ENCODE measurements around the gene FAM180A. TPM values are rescaled to one million over a fixed set of nuclear protein-coding genes. Genes with fewer than 3 reads are reported as not detected.

Gene FAM180A
- total RNA-seq, 1 donor from 2014 or later = 0.24 TPM

DNA sequence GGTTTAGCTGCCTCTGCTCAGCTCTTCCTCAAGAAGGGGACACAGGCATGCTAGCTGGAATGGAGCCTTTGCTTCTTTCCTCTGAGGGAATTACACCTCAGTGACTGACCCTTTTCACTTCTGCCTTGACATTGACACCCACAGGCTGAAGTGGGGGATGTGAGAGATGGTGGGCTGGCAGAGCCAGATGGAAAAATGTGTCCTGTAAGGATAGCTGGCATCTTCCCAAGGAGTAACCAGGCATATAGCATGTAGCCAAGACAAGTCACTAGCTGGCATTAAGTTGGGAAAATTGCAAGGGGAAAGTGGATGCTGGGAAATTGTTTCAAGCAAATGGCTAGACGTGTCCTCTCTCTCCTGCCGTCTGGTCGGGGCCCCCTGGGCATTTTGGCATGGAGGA, 66.4 kb downstream of the FAM180A start:
- Mint-ChIP-seq H3K27ac (ENCODE audit: unreplicated experiment) (no peak overlapping the region), H3K4me3 (ENCODE audit: unreplicated experiment) (no peak overlapping the region), H3K4me1 (ENCODE audit: unreplicated experiment) (peaks cover 16% of the 10 kb centered on the region), H3K36me3 (ENCODE audit: unreplicated experiment) (peaks cover 14% of the 10 kb centered on the region), H3K9me3 (ENCODE audit: unreplicated experiment) (no peaks in the 10 kb centered on the region), H3K27me3 (ENCODE audit: unreplicated experiment) (no peaks in the 10 kb centered on the region)
- TF ChIP-seq, protein P1, sequence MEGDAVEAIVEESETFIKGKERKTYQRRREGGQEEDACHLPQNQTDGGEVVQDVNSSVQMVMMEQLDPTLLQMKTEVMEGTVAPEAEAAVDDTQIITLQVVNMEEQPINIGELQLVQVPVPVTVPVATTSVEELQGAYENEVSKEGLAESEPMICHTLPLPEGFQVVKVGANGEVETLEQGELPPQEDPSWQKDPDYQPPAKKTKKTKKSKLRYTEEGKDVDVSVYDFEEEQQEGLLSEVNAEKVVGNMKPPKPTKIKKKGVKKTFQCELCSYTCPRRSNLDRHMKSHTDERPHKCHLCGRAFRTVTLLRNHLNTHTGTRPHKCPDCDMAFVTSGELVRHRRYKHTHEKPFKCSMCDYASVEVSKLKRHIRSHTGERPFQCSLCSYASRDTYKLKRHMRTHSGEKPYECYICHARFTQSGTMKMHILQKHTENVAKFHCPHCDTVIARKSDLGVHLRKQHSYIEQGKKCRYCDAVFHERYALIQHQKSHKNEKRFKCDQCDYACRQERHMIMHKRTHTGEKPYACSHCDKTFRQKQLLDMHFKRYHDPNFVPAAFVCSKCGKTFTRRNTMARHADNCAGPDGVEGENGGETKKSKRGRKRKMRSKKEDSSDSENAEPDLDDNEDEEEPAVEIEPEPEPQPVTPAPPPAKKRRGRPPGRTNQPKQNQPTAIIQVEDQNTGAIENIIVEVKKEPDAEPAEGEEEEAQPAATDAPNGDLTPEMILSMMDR (IDR thresholded peaks at IDR 0.05) = no peak
- DNase-seq (ENCODE audit: extremely low spot score, unreplicated experiment) = no peak

DNA sequence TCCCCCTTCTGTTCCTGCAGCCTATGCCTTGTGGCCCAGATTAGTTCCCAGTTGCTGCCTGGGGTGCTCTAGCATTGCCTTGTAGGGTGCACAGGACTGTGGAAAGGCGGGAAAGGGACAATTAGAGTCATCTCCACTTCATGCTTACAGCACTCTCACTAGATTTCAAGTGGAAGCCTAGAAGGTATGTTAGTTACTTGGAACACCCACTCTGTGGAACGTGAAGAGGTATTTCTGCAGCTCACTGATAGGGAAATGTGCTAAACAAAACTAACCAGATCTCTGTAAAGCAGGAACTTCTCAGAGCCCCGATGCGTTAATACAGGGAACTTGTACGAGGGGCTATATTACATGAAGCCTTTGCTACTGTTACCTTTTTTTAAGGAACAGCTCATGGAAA, 66.9 kb downstream of the FAM180A start:
- no peak overlapping the region for H3K27ac Mint-ChIP-seq (ENCODE audit: unreplicated experiment)
- TF ChIP-seq, protein P1 (IDR thresholded peaks at IDR 0.05) = no peak
- peaks cover 15% of the 10 kb centered on the region for H3K36me3 Mint-ChIP-seq (ENCODE audit: unreplicated experiment)
- no peak for DNase-seq (ENCODE audit: extremely low spot score, unreplicated experiment)
- no peak overlapping the region for H3K4me3 Mint-ChIP-seq (ENCODE audit: unreplicated experiment)
- no peaks in the 10 kb centered on the region for H3K27me3 Mint-ChIP-seq (ENCODE audit: unreplicated experiment)
- peaks cover 18% of the 10 kb centered on the region for H3K4me1 Mint-ChIP-seq (ENCODE audit: unreplicated experiment)
- no peaks in the 10 kb centered on the region for H3K9me3 Mint-ChIP-seq (ENCODE audit: unreplicated experiment)

Other genes with a start within 250 kb of the FAM180A start
- 21.1 and 22.8 TPM in 2 replicates for gene CNOT4, start 238.7 kb downstream of the FAM180A start, total RNA-seq
- gene NUP205, start 190.9 kb downstream of the FAM180A start, total RNA-seq = 31.0 and 31.2 TPM in 2 replicates
- 45.2 and 45.4 TPM in 2 replicates for gene STMP1, start 86.3 kb downstream of the FAM180A start, total RNA-seq
- gene SLC13A4, start 20.6 kb downstream of the FAM180A start, total RNA-seq = 0.81 and 0.84 TPM in 2 replicates
- 137 and 140 TPM in 2 replicates for gene MTPN, start 228.5 kb upstream of the FAM180A start, total RNA-seq

Measured in osteocyte (in vitro differentiated cells).